ENCODE measurements around the gene ZNF23.

DNA sequence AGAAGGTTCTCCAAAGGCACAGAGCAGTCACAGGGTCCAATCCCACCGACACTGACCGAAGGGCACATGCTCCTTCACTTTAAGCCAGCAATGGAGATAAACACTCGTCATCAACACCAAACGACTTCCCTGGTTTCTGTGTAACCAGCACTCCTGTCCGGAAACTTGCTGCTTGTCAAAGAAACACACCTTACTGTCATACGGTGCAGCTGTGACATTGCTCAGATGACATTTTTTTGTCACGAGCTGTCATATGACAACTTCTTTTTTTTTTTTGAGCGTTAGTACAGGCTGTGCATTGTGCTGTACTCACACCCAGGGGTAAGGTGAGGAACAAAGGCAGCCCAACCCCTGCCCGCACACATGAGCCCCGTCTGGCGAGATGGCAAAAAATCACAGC, 59.4 kb downstream of the ZNF23 start:
- TF ChIP-seq CTCF (IDR thresholded peaks at IDR 0.05) (no peak), POLR2A (IDR thresholded peaks at IDR 0.05) (no peak)

Data from thyroid gland (tissue), 4 donors.